ENCODE measurements around the gene OTUD3.
"Not testable (repeated sequence)": the region's sequence is repeated elsewhere in the genome, so short reads cannot be mapped to it uniquely, and the experiment has no call there.

OTUD3 gene

GRCh38 chr1:19921310-19921709 is 39.1 kb downstream of the OTUD3 start:
- DNase-seq: peak in 1 of 2 experiments; percentile 29

DNA sequence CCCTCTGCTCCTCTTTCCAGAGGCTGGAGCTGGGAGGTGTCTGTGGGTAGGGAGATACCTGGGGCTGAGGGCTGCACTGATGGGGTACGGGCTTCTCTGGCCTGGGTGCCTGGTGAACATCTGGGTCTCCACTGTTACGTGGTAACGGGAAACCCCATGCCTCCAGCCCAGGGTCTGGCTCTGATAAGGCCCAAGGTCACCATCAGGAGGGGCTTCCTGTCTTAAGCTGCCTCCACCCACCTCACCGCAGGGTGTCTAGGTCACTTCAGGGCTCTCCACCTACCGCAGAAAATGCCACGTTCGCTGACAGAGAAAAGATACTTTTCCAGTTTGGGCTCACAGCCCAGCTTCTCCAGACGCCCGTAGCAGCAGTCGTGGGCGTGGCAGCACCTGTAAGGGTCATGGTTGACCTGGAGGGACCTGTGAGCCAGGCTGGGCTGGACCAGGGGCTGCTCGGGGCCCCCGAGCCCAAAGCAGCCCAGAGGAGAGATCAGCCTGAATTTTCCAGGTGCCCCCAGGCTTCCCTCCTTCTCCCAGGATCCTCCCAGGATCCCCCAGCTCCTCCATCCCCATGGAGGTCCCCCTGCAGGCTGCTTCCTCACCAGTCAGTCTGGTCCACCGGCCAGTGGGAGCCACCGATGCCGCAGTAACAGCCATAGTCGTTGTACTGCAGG is 40.0 kb downstream of the OTUD3 start:
- no peak for DNase-seq

- DNase-seq: no peak
Measured at GRCh38 chr1:19923137-19923952, 41.1 kb downstream of the OTUD3 start, which contains the start of gene PLA2G2E. Gene PLA2G2E, minus strand, starts transcription at chr1:19923617. Its CDS starts 58 bp downstream, at chr1:19923559.

GRCh38 chr1:19923953-19924346 is 41.8 kb downstream of the OTUD3 start:
- DNase-seq: no peak

DNA sequence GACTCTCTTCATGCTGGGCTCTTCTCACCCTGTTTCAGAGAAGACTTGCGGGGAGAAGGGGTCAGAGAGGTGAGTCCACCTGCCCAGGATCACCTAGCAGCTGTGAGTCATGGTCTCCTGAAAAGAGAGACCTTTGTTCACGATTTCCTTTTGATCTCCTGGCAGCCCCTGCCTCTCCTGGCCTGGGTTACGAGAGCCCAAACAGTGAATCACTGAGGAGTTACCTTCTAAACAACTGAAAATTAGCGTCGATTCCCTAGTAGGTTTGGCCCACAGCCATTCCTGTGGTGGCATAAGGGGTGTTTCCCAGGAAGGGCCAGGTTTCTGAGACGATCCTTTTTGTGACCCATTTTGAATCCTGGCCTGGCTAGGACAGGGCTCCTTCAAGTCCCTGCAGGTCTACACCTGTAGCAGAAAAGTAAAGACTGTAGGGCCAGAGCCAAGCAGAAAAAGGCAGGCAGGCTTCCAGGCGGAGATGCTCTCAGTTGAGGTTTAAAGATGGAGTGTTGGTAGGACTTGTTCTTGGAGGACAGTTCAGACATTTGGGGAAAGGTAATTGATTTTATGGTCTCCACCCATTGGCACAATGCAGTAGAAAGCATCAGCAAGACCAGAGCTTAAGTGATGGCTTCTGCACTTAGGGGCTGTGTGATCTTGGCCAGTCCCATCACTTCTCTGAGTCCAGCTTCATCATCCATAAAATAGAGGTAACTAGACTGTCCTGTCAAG is 43.3 kb downstream of the OTUD3 start:
- DNase-seq: no peak

- no peak for DNase-seq
Measured at GRCh38 chr1:19926296-19927129, 44.3 kb downstream of the OTUD3 start.

- DNase-seq: not testable (repeated sequence)
Measured at GRCh38 chr1:19927130-19927421, 44.9 kb downstream of the OTUD3 start.

DNA sequence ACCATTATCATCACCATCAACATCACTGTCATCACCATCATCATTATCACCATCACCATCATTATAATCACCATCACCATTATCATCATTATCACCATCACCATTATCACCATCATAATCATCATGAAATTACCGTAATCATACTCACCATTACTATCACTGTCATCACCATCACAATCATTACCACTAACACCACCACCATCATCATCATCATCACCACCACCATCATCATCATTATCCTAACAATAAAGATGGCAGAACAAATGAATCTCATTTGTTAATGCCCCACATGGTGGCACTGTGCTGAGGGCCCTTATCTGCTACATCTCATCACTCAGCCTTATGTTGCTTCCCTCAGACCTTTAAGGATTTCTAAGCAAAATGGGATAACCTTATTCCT is 50.7 kb downstream of the OTUD3 start:
- DNase-seq: no peak

DNA sequence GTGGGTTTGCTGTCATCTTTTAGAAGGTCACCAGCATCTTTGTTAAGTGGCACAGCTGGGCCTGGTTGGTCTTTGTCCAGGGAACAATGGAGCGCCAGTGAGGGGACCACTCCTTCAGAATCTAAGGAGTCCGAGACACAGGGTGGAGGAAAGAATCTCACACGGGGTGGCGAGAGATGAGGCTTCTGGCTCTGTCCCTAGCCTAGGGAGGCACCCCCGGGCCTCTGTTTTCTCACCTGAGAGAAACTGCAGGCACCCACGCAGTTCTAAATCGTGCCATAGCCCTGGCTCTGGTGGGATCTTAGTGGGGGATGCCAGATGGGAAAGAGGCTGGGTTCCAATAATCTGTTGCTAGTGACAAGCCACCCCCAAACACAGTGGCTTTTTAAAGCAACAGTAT is 52.1 kb downstream of the OTUD3 start:
- DNase-seq: no peak

DNA sequence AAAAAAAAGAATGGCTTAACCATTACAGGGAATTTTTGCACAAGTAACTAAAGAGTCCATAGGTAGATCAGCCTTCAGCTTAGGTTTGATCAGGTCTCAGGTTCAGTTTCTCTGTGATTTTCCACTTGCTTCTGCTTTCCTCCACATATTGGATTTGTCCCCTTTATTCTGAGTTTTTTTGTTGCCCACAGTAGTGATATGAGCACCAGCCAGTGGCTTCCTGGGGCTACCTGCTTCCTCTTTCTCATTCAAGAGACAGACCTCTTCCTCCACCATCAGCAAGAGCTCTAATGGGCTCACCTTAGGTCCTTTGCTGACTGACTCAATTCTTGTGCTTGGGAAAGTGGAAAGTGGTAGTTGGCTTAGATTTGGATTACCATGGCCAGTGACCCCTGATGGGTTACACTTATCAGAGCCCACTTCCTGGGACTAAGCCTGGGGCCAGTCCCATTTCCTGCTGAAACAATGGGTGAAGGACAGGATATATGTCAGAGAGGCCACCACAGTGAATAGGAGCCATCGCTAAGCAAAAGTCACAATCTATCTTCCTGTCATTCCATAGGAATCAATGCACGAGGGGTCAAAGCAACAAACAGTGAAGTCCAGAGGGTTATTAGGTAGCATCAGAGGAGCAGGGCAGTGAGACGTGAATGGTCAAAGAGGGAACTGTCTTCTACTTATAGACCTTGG is 54.0 kb downstream of the OTUD3 start:
- DNase-seq: no peak

DNA sequence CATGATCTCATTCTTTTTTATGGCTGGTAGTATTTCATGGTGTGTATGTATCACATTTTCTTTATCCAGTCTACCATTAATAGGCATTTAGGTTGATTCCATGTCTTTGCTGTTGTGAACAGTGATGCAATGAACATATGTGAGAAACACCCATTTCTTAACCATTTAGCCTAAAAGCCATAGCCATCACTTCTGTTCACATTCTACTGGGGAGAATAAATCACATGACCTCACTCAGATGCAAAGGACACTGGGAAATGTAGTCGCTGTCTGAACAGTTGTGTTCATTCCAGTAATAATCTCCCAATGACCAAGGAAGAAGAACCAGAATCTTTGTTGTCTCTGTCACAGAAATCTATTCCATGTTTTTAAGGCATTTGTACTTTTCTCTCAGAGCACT is 56.3 kb downstream of the OTUD3 start:
- no peak for DNase-seq

GRCh38 chr1:19940486-19941205 is 58.5 kb downstream of the OTUD3 start:
- no peak for DNase-seq

DNA sequence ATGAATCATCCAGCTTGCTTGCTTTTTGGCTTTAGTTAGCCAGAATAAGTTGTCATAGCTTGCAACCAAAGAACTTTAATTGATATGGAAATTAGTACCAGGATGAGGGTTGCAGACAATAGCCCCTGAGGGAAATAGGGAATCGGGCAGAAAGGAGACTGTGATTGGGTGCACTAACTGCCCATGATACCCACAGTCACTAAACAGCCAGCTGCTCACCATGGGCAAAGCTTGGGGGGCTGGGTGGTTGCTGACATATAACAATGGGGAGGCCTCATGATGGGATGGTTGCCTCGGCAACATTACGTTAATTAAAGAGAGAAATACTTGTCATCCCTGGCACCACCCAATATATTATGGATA is 59.0 kb downstream of the OTUD3 start:
- DNase-seq: no peak

GRCh38 chr1:19942088-19942487 is 59.9 kb downstream of the OTUD3 start:
- no peak for DNase-seq

- DNase-seq: no peak
Measured at GRCh38 chr1:19942657-19943056, 60.5 kb downstream of the OTUD3 start.

DNA sequence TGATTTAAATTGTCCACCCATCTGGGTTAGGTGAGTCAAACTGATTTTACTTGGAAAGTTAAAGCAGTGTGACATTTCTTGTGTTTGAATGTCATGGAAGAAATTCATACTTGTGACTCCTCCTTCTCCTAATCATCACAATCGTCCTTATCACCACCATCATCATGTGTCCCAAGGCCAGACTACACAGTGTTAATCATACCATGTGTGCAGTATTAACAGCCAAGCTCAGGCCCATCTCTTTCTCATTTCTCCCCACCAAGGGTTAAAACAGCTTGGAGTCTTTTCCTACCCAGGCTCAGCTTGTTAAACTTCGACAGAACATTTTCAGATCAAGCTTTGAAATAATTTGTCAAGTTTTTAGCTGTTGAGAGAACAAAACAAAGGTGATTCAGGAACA is 63.7 kb downstream of the OTUD3 start:
- DNase-seq: no peak

- no peak for DNase-seq
Measured at GRCh38 chr1:19946331-19946751, 64.1 kb downstream of the OTUD3 start.

DNA sequence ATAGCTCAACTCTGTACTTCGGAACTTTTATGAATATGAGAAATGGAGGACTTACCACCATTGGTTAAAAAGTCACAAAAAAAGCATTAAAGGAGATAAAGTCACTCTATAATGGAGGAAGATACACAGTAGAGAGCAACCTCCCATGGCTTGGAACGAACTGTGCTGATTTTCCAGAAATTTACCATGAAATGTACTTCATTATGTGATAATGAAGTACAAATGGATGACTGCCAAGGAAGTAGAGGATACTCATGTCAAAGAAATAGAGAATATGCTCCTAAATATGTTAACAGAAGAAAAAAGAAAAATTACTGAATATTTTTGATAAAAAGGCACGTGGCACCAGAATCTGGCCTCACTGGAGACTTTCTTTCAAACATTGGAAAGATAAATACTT is 64.8 kb downstream of the OTUD3 start:
- no peak for DNase-seq

- DNase-seq: no peak
Measured at GRCh38 chr1:19949016-19949415, 66.8 kb downstream of the OTUD3 start.

DNA sequence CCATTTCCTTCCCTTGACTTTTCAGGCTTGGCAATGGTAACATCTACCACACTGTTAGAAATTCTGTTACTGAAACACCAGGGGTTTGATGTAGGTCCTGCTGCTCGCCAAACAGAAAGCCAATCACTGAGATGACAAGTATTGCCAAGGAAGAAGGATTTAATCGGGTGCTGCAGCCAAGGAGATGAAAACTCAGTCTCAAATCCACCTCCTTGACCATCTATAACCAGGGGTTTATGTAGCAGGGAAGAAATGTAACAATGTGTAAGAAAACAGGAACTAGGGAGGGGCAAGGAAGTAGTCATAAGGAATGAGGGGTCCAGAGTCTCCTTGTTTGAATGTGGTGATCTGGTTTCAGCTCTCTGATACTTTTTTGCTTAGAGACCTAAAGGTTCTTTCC is 71.9 kb downstream of the OTUD3 start:
- DNase-seq: no peak

DNA sequence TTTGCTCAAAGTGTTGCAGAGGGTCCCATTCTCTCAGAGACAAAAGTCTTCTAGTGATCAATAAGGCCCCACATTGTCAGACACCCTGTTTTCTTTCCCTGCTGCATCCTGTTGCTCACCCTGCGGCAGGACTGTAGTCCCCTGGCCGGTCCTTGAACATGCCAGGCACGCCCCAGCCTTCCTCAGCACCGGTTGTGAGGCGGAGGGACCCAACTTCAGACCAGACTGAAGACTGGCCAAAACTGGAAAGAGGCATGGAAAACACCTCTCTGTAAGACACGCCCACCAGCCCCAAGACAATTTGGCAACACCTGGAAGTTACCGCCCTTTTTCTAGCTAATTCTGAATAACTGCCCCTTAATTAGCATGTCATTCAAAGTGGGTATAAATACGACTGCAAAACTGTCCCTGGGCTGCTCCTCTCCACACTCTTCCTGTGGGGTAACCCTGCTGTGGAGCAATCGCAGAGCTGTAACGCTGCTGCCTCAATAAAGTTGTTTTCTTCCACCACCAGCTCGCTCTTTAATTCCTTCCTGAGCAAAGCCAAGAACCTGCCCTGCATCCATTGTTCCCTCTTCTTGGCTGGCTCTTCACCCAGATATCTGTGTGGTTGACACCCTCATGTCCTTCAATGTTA is 73.5 kb downstream of the OTUD3 start:
- no peak for DNase-seq

Measured in NCI-H187 (cell line).